B cell (primary cell): ENCODE measurements around the gene S100A12.

ENCODE experiments used
- CTCF ChIP-seq: fragments of 200-600 bp; IDR thresholded peaks from one replicate; pipeline ENCODE4 v1.8.0; 2022; ENCODE audit warnings: antibody characterized with exemption, mild to moderate bottlenecking
- EZH2 ChIP-seq: IDR thresholded peaks from 2 replicates; pipeline ENCODE4 v1.6.1; 2012; ENCODE audit warnings: borderline replicate concordance, low read depth, mild to moderate bottlenecking, moderate library complexity, low read length; ENCODE audit not compliant: insufficient read depth, poor library complexity, severe bottlenecking

- no peak for TF ChIP-seq CTCF
- no peak for TF ChIP-seq EZH2
Measured at GRCh38 chr1:153358691-153358975, 16.8 kb downstream of the S100A12 start.
